Gastroesophageal sphincter (tissue), 4 donors: ENCODE data around the gene SMC6. TPM values are rescaled to one million over a fixed set of nuclear protein-coding genes. Genes with fewer than 3 reads are reported as not detected.
A peak's percentile ranks its signal among the peaks of the same experiment; 100 is the strongest.

ENCODE experiments used
- ATAC-seq: fragments of 150-250 bp; one replicate; pipeline ENCODE4 v1.9.1; 2016; ENCODE audit warnings: mild to moderate bottlenecking, moderate library complexity
- H3K27ac ChIP-seq, 4 donors: fragments of 200-600 bp; sonication (generic) in 3 of 4; 1 replicate in 3 of 4; 2 replicates in 1 of 4; pipeline ENCODE4 v1.5.1; 2016 to 2019
- H3K27me3 ChIP-seq: fragments of 200-600 bp; sonication (generic); one replicate; pipeline ENCODE4 v1.5.1; 2019
- H3K36me3 ChIP-seq, 2 donors: fragments of 200-600 bp; sonication (generic); one replicate each; pipeline ENCODE4 v1.5.1; 2019; ENCODE audit warnings: control low read depth in 1 of 2
- H3K4me1 ChIP-seq, 3 donors: fragments of 200-600 bp; sonication (generic); 1 replicate in 2 of 3; 2 replicates in 1 of 3; pipeline ENCODE4 v1.5.1; 2016 to 2019; ENCODE audit warnings: control low read depth in 2 of 3
- H3K4me3 ChIP-seq, 2 donors: fragments of 200-600 bp; sonication (generic); one replicate each; pipeline ENCODE4 v1.5.1; 2019; ENCODE audit warnings: mild to moderate bottlenecking in 1 of 2, moderate library complexity in 1 of 2
- H3K9me3 ChIP-seq, 3 donors: fragments of 200-600 bp; sonication (generic); one replicate each; pipeline ENCODE4 v1.5.1; 2017 to 2019; ENCODE audit warnings: control low read depth in 2 of 3
- EP300 ChIP-seq: sonication (generic); formaldehyde crosslinking; IDR thresholded peaks from one replicate; pipeline ENCODE4 v1.6.1; 2017; ENCODE audit warnings: antibody characterized with exemption, mild to moderate bottlenecking
- POLR2A ChIP-seq, 2 donors: fragments of 450-650 bp; IDR thresholded peaks; one replicate each; pipeline ENCODE4 v1.6.1; 2017; ENCODE audit warnings: antibody characterized with exemption in 2 of 2, mild to moderate bottlenecking in 2 of 2, moderate library complexity in 1 of 2
- POLR2AphosphoS5 ChIP-seq: sonication (generic); formaldehyde crosslinking; IDR thresholded peaks from one replicate; pipeline ENCODE4 v1.6.1; 2017; ENCODE audit warnings: antibody characterized with exemption
- WGBS, 2 donors: methylation state at CpG; one replicate each; pipeline ENCODE4 v1.1.5; 2018; ENCODE audit warnings: low coverage in 1 of 2; 5-methylcytosine and 5-hydroxymethylcytosine counted together
- total RNA-seq, 4 donors: library from RNA; depleted of rRNA; stranded (reverse); fragments of >200 nt; gene quantifications; one replicate each; pipeline ENCODE4 v1.1.0, GENCODE V29; 2016
- TF ChIP-seq, protein P1 (sequence below), 4 experiments: fragments of 200-600 bp in 2 of 4; fragments of 450-650 bp in 2 of 4; sonication (generic) in 1 of 4; IDR thresholded peaks; one replicate each; pipeline ENCODE4 v1.5.1; 2017 to 2019; ENCODE audit warnings: antibody characterized with exemption in 4 of 4, mild to moderate bottlenecking in 2 of 4, moderate library complexity in 2 of 4

SMC6 gene
- total RNA-seq, 4 donors from 2014 or later = 11.2 to 16.7 (median 14.1) TPM

DNA sequence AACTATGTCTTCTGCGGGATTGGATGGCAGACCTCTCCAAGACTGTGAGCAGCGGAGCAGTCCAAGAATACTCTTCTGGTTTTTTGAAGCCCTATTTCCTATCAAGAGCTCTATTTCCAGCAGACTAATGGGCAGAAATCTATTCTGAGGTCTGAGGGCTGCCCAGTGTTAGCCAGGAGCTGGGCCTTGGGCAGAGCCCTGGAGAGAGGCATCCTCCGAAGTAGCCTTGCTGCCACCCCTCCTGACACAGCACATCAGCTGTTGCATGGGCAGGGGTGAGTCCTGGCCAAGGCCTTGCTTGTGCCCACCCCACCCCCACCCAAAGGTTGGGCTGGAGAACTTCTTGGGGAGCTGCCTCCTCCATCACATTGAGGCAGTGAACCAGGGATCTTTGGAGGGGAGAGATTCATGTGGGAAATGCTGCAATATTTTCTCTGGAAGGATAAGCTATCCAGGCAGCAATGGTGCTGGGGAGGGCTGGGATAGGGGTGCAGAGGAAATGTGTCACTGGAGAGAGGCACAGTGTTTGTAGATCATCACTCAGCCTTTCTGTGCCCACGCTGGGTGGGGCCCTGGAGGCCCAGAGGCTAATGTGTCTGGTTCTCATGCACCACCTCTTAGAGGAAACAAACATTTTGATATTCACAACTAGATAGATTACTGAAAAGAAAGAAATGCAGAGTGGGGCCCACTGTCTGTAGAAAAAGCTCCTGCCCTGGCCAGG lies 108.5 kb downstream of the SMC6 start:
- TF ChIP-seq POLR2AphosphoS5 (no peak), POLR2A (IDR thresholded peaks at IDR 0.05) (no peak), EP300 (no peak)
- TF ChIP-seq, protein P1, sequence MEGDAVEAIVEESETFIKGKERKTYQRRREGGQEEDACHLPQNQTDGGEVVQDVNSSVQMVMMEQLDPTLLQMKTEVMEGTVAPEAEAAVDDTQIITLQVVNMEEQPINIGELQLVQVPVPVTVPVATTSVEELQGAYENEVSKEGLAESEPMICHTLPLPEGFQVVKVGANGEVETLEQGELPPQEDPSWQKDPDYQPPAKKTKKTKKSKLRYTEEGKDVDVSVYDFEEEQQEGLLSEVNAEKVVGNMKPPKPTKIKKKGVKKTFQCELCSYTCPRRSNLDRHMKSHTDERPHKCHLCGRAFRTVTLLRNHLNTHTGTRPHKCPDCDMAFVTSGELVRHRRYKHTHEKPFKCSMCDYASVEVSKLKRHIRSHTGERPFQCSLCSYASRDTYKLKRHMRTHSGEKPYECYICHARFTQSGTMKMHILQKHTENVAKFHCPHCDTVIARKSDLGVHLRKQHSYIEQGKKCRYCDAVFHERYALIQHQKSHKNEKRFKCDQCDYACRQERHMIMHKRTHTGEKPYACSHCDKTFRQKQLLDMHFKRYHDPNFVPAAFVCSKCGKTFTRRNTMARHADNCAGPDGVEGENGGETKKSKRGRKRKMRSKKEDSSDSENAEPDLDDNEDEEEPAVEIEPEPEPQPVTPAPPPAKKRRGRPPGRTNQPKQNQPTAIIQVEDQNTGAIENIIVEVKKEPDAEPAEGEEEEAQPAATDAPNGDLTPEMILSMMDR (IDR thresholded peaks at IDR 0.05) = no peak
- Histone ChIP-seq H3K9me3 (no peaks in the 10 kb centered on the region), H3K4me3 (no peak overlapping the region), H3K4me1 (peaks cover 3 to 42% (median 12%) of the 10 kb centered on the region in 3 donors), H3K27ac (no peak overlapping the region), H3K27me3 (no peaks in the 10 kb centered on the region), H3K36me3 (no peaks in the 10 kb centered on the region)
- 50 to 80% methylated on average over 1 to 3 of the region's 4 CpGs for WGBS, 2 donors
- no peak for ATAC-seq

DNA sequence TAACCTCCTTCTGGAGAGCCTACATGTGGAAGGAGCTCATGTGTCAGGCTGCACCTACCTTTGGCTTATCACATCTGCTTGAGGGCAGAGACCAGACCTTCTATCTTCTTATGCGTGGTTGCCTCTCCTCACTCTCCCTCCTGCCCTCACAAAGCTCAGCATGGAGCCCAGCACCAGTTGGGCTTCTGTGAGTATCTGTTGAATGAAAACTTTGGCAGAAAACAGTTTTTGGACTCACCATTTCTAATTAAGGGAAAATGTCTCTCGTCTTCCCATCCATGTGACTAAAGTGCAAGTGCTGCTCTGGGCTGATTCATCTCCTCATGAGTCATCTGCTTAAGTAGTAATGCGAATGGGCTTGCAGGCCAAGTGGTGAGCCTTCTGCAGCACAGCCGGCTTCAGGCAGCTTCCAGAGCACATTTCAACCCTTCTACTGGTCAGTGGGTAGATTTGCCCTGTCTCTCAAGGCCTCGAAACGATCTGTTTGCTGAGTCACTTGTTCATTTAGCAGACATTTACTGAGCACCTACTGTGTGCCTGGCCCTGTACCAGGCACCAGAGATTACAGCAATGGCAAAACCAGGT lies 110.5 kb downstream of the SMC6 start:
- Histone ChIP-seq H3K27me3 (no peaks in the 10 kb centered on the region), H3K9me3 (no peaks in the 10 kb centered on the region), H3K36me3 (no peaks in the 10 kb centered on the region), H3K4me3 (no peak overlapping the region), H3K4me1 (peaks cover 3 to 42% (median 12%) of the 10 kb centered on the region in 3 donors), H3K27ac (peak overlapping the region in 1 of 4 donors; percentile 55)
- TF ChIP-seq POLR2AphosphoS5 (peak; percentile 27), POLR2A (IDR thresholded peaks at IDR 0.05) (no peak), EP300 (no peak)
- TF ChIP-seq, protein P1 (IDR thresholded peaks at IDR 0.05) = no peak
- ATAC-seq = peak; percentile 74
- 14% methylated on average over 3 to 6 of the region's 6 CpGs for WGBS, 2 donors

DNA sequence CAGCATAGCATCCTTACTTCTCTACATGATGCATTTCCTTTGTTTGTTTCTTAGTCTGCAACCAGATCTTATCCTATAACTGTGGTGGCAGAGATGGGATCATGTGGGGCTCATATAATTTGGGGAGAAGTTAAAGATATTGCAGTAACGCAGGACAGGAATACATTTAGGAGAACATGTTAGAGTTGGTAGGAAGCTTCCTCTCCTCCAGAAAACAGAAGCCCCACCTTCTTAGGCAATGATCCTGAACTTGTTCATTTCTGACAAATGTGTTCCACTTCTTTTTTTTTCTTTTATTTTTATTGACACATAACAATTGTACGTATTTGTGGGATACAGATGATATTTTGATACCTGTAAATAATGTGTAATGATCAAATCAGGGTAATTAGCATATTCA lies 113.2 kb downstream of the SMC6 start:
- Histone ChIP-seq H3K27ac (no peak overlapping the region), H3K9me3 (no peaks in the 10 kb centered on the region), H3K4me1 (peaks cover 0 to 20% (median 7%) of the 10 kb centered on the region in 3 donors), H3K4me3 (no peak overlapping the region), H3K27me3 (no peaks in the 10 kb centered on the region), H3K36me3 (no peaks in the 10 kb centered on the region)
- ATAC-seq = no peak
- TF ChIP-seq POLR2AphosphoS5 (no peak), EP300 (no peak), POLR2A (IDR thresholded peaks at IDR 0.05) (no peak)
- TF ChIP-seq, protein P1 (IDR thresholded peaks at IDR 0.05) = no peak
- 86 to 100% methylated on average over 2 of the region's 2 CpGs for WGBS, 2 donors

DNA sequence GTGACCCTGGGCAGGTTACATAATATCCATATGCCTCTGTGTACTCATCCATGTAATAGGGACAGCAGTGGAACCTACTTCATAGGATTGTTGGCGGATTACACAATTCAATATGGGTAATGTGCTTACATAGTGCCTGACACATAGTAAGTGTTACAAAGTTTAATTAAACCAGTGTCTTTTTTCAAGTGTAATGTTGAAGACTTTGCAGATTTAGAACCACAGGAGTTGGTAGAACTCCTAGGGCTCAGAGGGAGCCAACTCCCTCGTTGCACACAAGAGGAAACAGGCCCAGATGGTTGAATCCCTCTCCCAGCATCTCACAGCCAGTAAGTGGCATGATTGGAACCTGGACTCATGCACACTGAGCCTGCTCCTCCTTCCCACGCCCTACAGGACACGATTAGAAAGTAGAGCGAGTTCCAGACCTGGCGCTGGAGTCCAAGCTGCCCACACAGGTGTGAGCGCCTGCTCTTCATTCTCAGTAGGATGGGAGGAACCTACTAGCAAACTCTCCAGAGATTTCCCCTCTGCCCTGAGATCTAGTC lies 115.3 kb downstream of the SMC6 start:
- ATAC-seq = no peak
- no peaks in the 10 kb centered on the region for H3K36me3 ChIP-seq
- peaks cover 0 to 7% (median under 1%) of the 10 kb centered on the region in 3 donors for H3K4me1 ChIP-seq
- H3K27ac ChIP-seq = no peak overlapping the region
- no peak overlapping the region for H3K4me3 ChIP-seq
- no peaks in the 10 kb centered on the region for H3K9me3 ChIP-seq
- 83 to 96% methylated on average over 4 to 6 of the region's 7 CpGs for WGBS, 2 donors
- no peaks in the 10 kb centered on the region for H3K27me3 ChIP-seq
- TF ChIP-seq POLR2A (IDR thresholded peaks at IDR 0.05) (no peak), POLR2AphosphoS5 (no peak), EP300 (no peak)
- TF ChIP-seq, protein P1 (IDR thresholded peaks at IDR 0.05) = no peak
